ENCODE data around the gene TMEM132D. TPM values are rescaled to one million over a fixed set of nuclear protein-coding genes. Genes with fewer than 3 reads are reported as not detected.

The TMEM132D gene
- total RNA-seq, 4 donors from 2014 or later = 0.35 TPM; not detected in 3

DNA sequence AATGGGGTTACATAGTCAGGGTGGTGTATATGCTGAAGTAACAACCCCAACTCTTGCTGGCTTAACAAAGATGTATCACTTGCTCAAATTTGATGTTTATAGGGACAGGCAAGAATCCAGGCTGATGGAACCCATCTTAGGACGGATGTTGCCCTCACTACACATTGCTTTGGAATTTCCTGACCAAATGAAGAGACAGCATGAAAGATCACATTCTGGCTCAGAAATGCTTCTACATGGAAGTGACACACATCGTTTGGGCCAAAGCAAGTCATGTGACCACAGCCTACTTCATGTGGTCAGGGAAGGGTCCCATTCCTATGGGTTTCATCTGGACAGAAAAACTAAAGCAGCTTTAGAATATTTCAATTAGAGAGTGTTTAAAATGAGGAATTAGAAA is 345.8 kb downstream of the TMEM132D start:
- intact Hi-C loops (cut with DNase I; ENCODE audit: low total_unique reads) = no loop called here
- Histone ChIP-seq H3K27me3 (no peaks in the 10 kb centered on the region), H3K4me1 (no peaks in the 10 kb centered on the region), H3K9me3 (no peaks in the 10 kb centered on the region), H3K36me3 (no peaks in the 10 kb centered on the region), H3K27ac (no peak overlapping the region), H3K4me3 (no peak overlapping the region)
- TF ChIP-seq POLR2A (IDR thresholded peaks at IDR 0.05) = no peak
- TF ChIP-seq, protein P1, sequence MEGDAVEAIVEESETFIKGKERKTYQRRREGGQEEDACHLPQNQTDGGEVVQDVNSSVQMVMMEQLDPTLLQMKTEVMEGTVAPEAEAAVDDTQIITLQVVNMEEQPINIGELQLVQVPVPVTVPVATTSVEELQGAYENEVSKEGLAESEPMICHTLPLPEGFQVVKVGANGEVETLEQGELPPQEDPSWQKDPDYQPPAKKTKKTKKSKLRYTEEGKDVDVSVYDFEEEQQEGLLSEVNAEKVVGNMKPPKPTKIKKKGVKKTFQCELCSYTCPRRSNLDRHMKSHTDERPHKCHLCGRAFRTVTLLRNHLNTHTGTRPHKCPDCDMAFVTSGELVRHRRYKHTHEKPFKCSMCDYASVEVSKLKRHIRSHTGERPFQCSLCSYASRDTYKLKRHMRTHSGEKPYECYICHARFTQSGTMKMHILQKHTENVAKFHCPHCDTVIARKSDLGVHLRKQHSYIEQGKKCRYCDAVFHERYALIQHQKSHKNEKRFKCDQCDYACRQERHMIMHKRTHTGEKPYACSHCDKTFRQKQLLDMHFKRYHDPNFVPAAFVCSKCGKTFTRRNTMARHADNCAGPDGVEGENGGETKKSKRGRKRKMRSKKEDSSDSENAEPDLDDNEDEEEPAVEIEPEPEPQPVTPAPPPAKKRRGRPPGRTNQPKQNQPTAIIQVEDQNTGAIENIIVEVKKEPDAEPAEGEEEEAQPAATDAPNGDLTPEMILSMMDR (IDR thresholded peaks at IDR 0.05) = no peak
- no peak for DNase-seq

DNA sequence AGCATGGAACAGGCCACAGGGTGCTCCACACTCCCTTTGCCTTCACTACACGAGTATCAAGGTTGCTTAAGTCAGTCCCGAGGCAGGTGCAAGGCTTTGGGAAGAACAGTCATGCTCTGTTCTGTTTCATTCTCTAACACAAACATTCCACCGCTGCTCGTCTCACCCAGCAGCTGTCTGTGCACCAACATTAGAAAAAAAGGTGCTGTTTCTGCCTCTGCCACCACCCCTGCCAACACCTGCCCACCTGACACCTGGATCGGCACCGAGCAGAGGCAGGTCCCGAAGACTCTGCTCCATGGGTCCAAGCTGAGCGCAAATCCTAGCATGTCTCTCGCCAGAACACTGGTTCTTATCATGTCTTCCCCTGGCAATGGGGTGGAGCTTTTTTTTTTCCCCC is 347.7 kb downstream of the TMEM132D start:
- no peak overlapping the region for H3K27ac ChIP-seq
- H3K36me3 ChIP-seq = no peaks in the 10 kb centered on the region
- H3K4me1 ChIP-seq = no peaks in the 10 kb centered on the region
- no peak for TF ChIP-seq POLR2A (IDR thresholded peaks at IDR 0.05)
- TF ChIP-seq, protein P1 (IDR thresholded peaks at IDR 0.05) = no peak
- intact Hi-C loops (cut with DNase I; ENCODE audit: low total_unique reads) = no loop called here
- no peak for DNase-seq
- H3K27me3 ChIP-seq = no peaks in the 10 kb centered on the region
- H3K4me3 ChIP-seq = no peak overlapping the region
- H3K9me3 ChIP-seq = no peaks in the 10 kb centered on the region

DNA sequence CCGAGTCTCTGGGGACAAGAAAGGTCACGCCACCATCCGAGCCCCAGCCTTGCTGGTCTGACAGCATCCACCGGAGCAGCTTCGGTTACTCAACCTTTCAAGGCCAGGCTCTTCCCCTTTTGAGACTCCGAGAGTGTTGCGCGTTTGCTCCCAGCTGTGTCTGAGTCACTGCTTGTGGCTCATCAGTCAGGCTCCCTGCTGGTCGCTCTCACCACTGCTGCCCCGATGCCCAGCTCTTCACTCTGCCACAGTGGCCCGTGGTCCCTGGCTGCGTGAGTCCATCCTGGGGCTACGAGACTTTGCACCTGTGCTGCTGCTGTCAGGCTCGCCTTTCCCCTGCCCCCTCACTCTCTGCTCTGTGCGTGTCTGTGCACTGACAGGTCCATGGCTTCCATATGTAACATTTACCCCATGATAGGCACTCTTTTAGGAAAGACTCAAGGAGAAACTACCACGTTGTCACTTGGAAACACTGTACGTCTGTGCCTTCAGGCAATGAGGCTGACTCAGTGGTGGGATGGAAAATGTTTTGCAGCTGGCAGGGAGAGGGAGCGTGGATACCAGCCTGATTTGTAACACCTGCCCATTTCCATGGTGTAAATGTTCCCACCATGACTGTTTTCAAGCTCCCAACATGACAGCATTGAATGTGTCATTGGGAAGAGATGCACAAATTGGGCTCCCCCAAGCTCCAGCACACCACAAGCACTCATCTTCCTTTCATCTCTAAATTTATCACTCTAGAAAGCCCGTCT is 350.7 kb downstream of the TMEM132D start:
- Histone ChIP-seq H3K9me3 (no peaks in the 10 kb centered on the region), H3K4me1 (no peaks in the 10 kb centered on the region), H3K27me3 (no peaks in the 10 kb centered on the region), H3K4me3 (no peak overlapping the region), H3K27ac (no peak overlapping the region), H3K36me3 (no peaks in the 10 kb centered on the region)
- intact Hi-C loops (cut with DNase I; ENCODE audit: low total_unique reads) = no loop called here
- DNase-seq = no peak
- TF ChIP-seq, protein P1 (IDR thresholded peaks at IDR 0.05) = no peak
- TF ChIP-seq POLR2A (IDR thresholded peaks at IDR 0.05) = no peak

DNA sequence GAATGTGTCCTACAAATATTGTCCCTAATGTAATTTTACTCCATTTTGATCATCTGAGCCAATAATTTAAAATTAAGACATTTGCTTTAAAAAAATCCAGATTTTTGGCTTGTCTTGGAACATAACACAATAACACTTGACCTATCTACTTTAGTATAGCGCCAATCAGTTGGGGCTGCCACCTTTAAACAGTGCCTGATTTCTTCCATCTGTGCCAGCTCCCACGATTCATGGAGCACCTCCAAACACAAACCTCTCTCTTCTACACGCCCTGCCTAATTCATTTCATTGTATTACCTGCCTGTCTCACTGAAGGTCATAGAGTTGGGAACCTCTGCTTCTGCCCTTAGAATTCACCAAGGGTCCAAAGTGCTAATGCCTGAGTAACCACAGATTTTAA is 352.4 kb downstream of the TMEM132D start:
- no peaks in the 10 kb centered on the region for H3K4me1 ChIP-seq
- no peak for DNase-seq
- H3K27ac ChIP-seq = no peak overlapping the region
- H3K4me3 ChIP-seq = no peak overlapping the region
- H3K27me3 ChIP-seq = no peaks in the 10 kb centered on the region
- no peak for TF ChIP-seq POLR2A (IDR thresholded peaks at IDR 0.05)
- TF ChIP-seq, protein P1 (IDR thresholded peaks at IDR 0.05) = no peak
- intact Hi-C loops (cut with DNase I; ENCODE audit: low total_unique reads) = no loop called here
- no peaks in the 10 kb centered on the region for H3K36me3 ChIP-seq
- H3K9me3 ChIP-seq = no peaks in the 10 kb centered on the region

DNA sequence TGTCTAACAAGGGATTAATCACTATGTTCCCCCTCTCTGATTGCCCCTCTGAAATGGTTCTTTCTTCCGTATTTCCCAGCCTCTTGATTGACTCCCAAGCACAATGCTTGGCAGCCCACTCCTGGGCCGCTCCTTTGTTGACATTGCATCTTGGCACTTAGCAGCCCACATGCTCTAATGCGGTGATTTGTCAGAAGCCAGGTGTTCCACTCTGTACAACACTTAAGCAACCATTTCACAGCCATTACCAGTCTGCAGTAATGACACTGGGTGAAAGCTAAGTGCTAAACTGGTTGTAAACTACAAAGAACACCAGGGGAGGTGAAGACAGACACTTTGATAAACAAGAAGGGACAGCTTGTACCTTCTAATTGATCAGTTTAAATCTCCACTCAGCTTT is 353.5 kb downstream of the TMEM132D start:
- no peak for DNase-seq
- Histone ChIP-seq H3K4me3 (no peak overlapping the region), H3K27me3 (no peaks in the 10 kb centered on the region), H3K4me1 (no peaks in the 10 kb centered on the region), H3K36me3 (no peaks in the 10 kb centered on the region), H3K27ac (no peak overlapping the region), H3K9me3 (no peaks in the 10 kb centered on the region)
- intact Hi-C loops (cut with DNase I; ENCODE audit: low total_unique reads) = no loop called here
- TF ChIP-seq, protein P1 (IDR thresholded peaks at IDR 0.05) = no peak
- no peak for TF ChIP-seq POLR2A (IDR thresholded peaks at IDR 0.05)
